GM21390 (cell line): ENCODE data around the gene NHSL2.

Source experiments
- ATAC-seq: cut with Tn5 transposase; IDR thresholded peaks from one replicate; pipeline ENCODE4 v1.9.1; 2021; ENCODE audit not compliant: unreplicated experiment

NHSL2 gene

GRCh38 chrX:72016881-72017783 is 106.5 kb downstream of the NHSL2 start:
- ATAC-seq, result no peak

- ATAC-seq, result peak; percentile 46
Measured at GRCh38 chrX:72018277-72019112, 107.8 kb downstream of the NHSL2 start.

GRCh38 chrX:72019487-72019886 is 108.8 kb downstream of the NHSL2 start:
- ATAC-seq, result no peak

GRCh38 chrX:72020204-72020603 is 109.6 kb downstream of the NHSL2 start:
- ATAC-seq, result no peak

- ATAC-seq, result peak; percentile 61
Measured at GRCh38 chrX:72020788-72021187, 110.1 kb downstream of the NHSL2 start.

GRCh38 chrX:72021975-72022374 is 111.3 kb downstream of the NHSL2 start:
- ATAC-seq, result no peak

GRCh38 chrX:72023071-72023470 is 112.4 kb downstream of the NHSL2 start:
- ATAC-seq, result no peak

GRCh38 chrX:72025236-72025770 is 114.7 kb downstream of the NHSL2 start:
- no peak for ATAC-seq

GRCh38 chrX:72026341-72027023 is 115.8 kb downstream of the NHSL2 start:
- no peak for ATAC-seq

- ATAC-seq, result no peak
Measured at GRCh38 chrX:72027024-72027913, 116.6 kb downstream of the NHSL2 start.

- no peak for ATAC-seq
Measured at GRCh38 chrX:72027914-72028307, 117.3 kb downstream of the NHSL2 start.

- no peak for ATAC-seq
Measured at GRCh38 chrX:72028701-72029470, 118.2 kb downstream of the NHSL2 start.

- no peak for ATAC-seq
Measured at GRCh38 chrX:72029483-72030411, 119.1 kb downstream of the NHSL2 start.

- ATAC-seq, result no peak
Measured at GRCh38 chrX:72030431-72030830, 119.8 kb downstream of the NHSL2 start.

GRCh38 chrX:72031118-72031517 is 120.5 kb downstream of the NHSL2 start:
- ATAC-seq, result no peak

- no peak for ATAC-seq
Measured at GRCh38 chrX:72031634-72032033, 121.0 kb downstream of the NHSL2 start.

GRCh38 chrX:72037601-72038000 is 127.0 kb downstream of the NHSL2 start:
- no peak for ATAC-seq

GRCh38 chrX:72038016-72038415 is 127.4 kb downstream of the NHSL2 start:
- no peak for ATAC-seq
